ENCODE results near the gene PSMB3. TPM values are rescaled to one million over a fixed set of nuclear protein-coding genes. Genes with fewer than 3 reads are reported as not detected.
A peak's percentile ranks its signal among the peaks of the same experiment; 100 is the strongest.

Gene PSMB3
- total and polyA plus RNA-seq, 7 donors = 135 to 280 (median 198) TPM

GRCh38 chr17:38742411-38743308 lies 9.9 kb upstream of the PSMB3 start:
- peaks cover 0 to 60% (median 45%) of the 10 kb centered on the region in 4 donors for H3K4me1 ChIP-seq
- peaks cover 0 to 25% (median 9%) of the 10 kb centered on the region in 4 donors for H3K36me3 ChIP-seq
- H3K27ac ChIP-seq = peak overlapping the region; percentile 80 to 88 (median 85)
- intact Hi-C loops (cut with DNase I) = no loop called here
- peaks cover 0 to 5% (median 0%) of the 10 kb centered on the region in 3 donors for H3K27me3 ChIP-seq
- no peaks in the 10 kb centered on the region for H3K9me3 ChIP-seq
- H3K4me3 ChIP-seq = no peak overlapping the region
- WGBS, 2 donors = 12 to 50% methylated on average over 22 of the region's 22 CpGs
- DNase-seq = peak; percentile 84
- TF ChIP-seq CTCF (IDR thresholded peaks at IDR 0.05) (no peak), EP300 (IDR thresholded peaks at IDR 0.05) (peak in 1 of 4 donors; percentile 25), POLR2AphosphoS5 (IDR thresholded peaks at IDR 0.05) (peak; percentile 23 to 75 (median 62))

GRCh38 chr17:38743556-38744171 lies 8.9 kb upstream of the PSMB3 start:
- Histone ChIP-seq H3K27me3 (peaks cover 0 to 15% (median 0%) of the 10 kb centered on the region in 3 donors), H3K4me1 (peaks cover 0 to 64% (median 54%) of the 10 kb centered on the region in 4 donors), H3K36me3 (peaks cover 0 to 15% (median 6%) of the 10 kb centered on the region in 4 donors), H3K27ac (peak overlapping the region; percentile 80 to 88 (median 85)), H3K9me3 (no peaks in the 10 kb centered on the region), H3K4me3 (no peak overlapping the region)
- WGBS, 2 donors = 35 to 70% methylated on average over 4 of the region's 4 CpGs
- no peak for TF ChIP-seq EP300 (IDR thresholded peaks at IDR 0.05)
- no peak for TF ChIP-seq POLR2A (IDR thresholded peaks at IDR 0.05)
- TF ChIP-seq CTCF (IDR thresholded peaks at IDR 0.05) = no peak
- no peak for TF ChIP-seq POLR2AphosphoS5 (IDR thresholded peaks at IDR 0.05)
- intact Hi-C loops (cut with DNase I) = no loop called here
- no peak for DNase-seq

GRCh38 chr17:38745545-38745944 lies 7.0 kb upstream of the PSMB3 start:
- no peak for DNase-seq
- no peak overlapping the region for H3K4me3 ChIP-seq
- peaks cover 0 to 26% (median 0%) of the 10 kb centered on the region in 3 donors for H3K27me3 ChIP-seq
- H3K36me3 ChIP-seq = no peaks in the 10 kb centered on the region
- H3K27ac ChIP-seq = peak overlapping the region in 3 of 4 donors; percentile 86 to 94 (median 89)
- TF ChIP-seq POLR2A (IDR thresholded peaks at IDR 0.05) (no peak), POLR2AphosphoS5 (IDR thresholded peaks at IDR 0.05) (no peak), CTCF (IDR thresholded peaks at IDR 0.05) (no peak)
- intact Hi-C loops (cut with DNase I) = no loop called here
- H3K9me3 ChIP-seq = no peaks in the 10 kb centered on the region
- H3K4me1 ChIP-seq = peaks cover 0 to 81% (median 72%) of the 10 kb centered on the region in 4 donors
- 48 to 61% methylated on average over 4 of the region's 4 CpGs for WGBS, 2 donors

GRCh38 chr17:38746004-38746848 lies 6.3 kb upstream of the PSMB3 start:
- Histone ChIP-seq H3K27me3 (peaks cover 0 to 26% (median 0%) of the 10 kb centered on the region in 3 donors), H3K9me3 (no peaks in the 10 kb centered on the region), H3K27ac (peak overlapping the region; percentile 86 to 94 (median 89)), H3K36me3 (no peaks in the 10 kb centered on the region), H3K4me3 (peak overlapping the region in 3 of 4 donors; percentile 60 to 82 (median 82)), H3K4me1 (peaks cover 0 to 79% (median 70%) of the 10 kb centered on the region in 4 donors)
- 48 to 58% methylated on average over 8 of the region's 8 CpGs for WGBS, 2 donors
- intact Hi-C loops (cut with DNase I) = no loop called here
- no peak for DNase-seq
- TF ChIP-seq CTCF (IDR thresholded peaks at IDR 0.05) (no peak), POLR2A (IDR thresholded peaks at IDR 0.05) (no peak), POLR2AphosphoS5 (IDR thresholded peaks at IDR 0.05) (no peak), EP300 (IDR thresholded peaks at IDR 0.05) (no peak)
